Activated CD8-positive, alpha-beta T cell treated with anti-CD3 and anti-CD28 coated beads for 36 hours (primary cell): ENCODE data around the gene SGMS1. TPM values are rescaled to one million over a fixed set of nuclear protein-coding genes. Genes with fewer than 3 reads are reported as not detected.

ENCODE experiments used
- ATAC-seq: fragments of 200-7000 bp; cut with Tn5 transposase; one replicate; pipeline ENCODE4 v1.10.0; 2021; ENCODE audit warnings: mild to moderate bottlenecking, moderate library complexity
- CTCF ChIA-PET: fragments of 350-600 bp; sonication (Branson Sonifier 250); formaldehyde crosslinking; loops from one replicate; lab custom pipeline; 2021; ENCODE audit warnings: antibody characterized with exemption; lab: Charles Lee
- POLR2A ChIA-PET: fragments of 350-600 bp; sonication (Branson Sonifier 250); formaldehyde crosslinking; loops from one replicate; lab custom pipeline; 2021; ENCODE audit warnings: antibody characterized with exemption; lab: Charles Lee
- DNase-seq: peaks from one replicate; pipeline ENCODE4 v3.0.0-alpha.2; 2020
- H3K27ac Mint-ChIP-seq: one replicate; pipeline ENCODE4 v1.8.0; 2021; ENCODE audit warnings: mild to moderate bottlenecking, mixed read lengths
- H3K27me3 Mint-ChIP-seq: one replicate; pipeline ENCODE4 v1.8.0; 2021; ENCODE audit warnings: mixed read lengths
- H3K36me3 Mint-ChIP-seq: one replicate; pipeline ENCODE4 v1.8.0; 2021; ENCODE audit warnings: low read depth, mixed read lengths
- H3K4me1 Mint-ChIP-seq: one replicate; pipeline ENCODE4 v1.8.0; 2021; ENCODE audit warnings: low read depth, mixed read lengths
- H3K4me3 Mint-ChIP-seq: one replicate; pipeline ENCODE4 v1.8.0; 2021; ENCODE audit warnings: mild to moderate bottlenecking, moderate library complexity, mixed read lengths
- H3K9me3 Mint-ChIP-seq: one replicate; pipeline ENCODE4 v1.8.0; 2021; ENCODE audit warnings: mixed read lengths
- CTCF ChIP-seq: fragments of 200-600 bp; IDR thresholded peaks from one replicate; pipeline ENCODE4 v1.8.0; 2022; ENCODE audit warnings: antibody characterized with exemption, mild to moderate bottlenecking
- intact Hi-C: fragments of 100-400 bp; cut with micrococcal nuclease; formaldehyde crosslinking; loops from one replicate; pipeline ENCODE4 v1.10.0; 2022
- total RNA-seq, 2 experiments: library from RNA; stranded (reverse); gene quantifications; one replicate each; pipeline ENCODE4 v1.2.3, GENCODE V29; 2021

The SGMS1 gene
- total RNA-seq, 2 experiments from 2014 or later, result 9.0 to 10.6 TPM

- no peak for ATAC-seq
- DNase-seq, result no peak
- intact Hi-C loops, result no loop called here
- ChIA-PET CTCF (interaction anchor here (1.1 kb wide), 1 partner anchor 71 kb away, joined by 4 read pairs; no protein-coding TSS in a partner anchor), POLR2A (no interaction called here)
- no peak overlapping the region for H3K4me3 Mint-ChIP-seq
- H3K27ac Mint-ChIP-seq, result no peak overlapping the region
- peaks cover 2% of the 10 kb centered on the region for H3K9me3 Mint-ChIP-seq
- H3K36me3 Mint-ChIP-seq, result peaks cover 19% of the 10 kb centered on the region
- no peaks in the 10 kb centered on the region for H3K27me3 Mint-ChIP-seq
- TF ChIP-seq CTCF, result no peak
- peaks cover 20% of the 10 kb centered on the region for H3K4me1 Mint-ChIP-seq
Measured at GRCh38 chr10:50439187-50439586, 184.6 kb downstream of the SGMS1 start.

DNA sequence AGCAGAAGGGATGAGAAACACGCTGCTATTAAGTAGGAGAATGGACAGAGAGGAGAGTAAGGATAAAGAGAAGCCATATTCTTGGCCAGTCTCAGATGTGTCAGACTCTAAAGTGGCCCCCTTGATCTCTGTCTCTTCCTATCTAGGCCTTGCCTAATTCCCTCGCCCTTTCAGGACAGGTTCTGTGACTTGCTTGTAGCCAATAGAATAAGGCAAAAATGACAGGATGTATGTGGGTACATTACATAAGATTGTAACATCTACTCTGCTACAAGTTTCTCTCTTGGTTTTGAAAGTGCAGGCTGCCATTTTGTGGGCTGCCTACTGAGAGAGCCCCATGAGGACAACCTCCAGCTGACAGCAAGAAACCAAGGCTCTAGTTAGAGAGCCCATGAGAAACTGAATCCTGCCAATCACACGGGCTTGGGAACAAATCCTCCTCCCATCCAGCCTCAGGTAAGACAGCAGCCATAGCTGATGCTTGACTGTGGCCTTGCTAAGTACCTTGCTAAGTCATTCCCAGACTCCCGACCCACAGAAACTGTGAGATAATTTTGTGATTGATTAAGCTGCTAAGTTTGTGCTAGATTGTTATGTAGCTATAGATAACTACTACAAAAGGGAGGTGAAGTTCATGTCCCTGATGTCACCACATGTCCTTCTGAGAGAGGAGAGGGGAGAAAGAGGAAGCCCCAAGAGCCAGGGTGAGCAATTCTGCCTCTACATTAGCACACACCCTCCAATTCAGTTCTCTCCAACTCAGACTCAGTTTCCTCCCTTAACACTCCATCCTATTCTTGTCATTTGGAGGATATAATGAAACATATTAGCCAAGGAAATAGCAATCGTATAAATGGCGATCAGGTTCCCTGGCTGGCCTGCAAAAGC lies 185.5 kb downstream of the SGMS1 start:
- no peak for TF ChIP-seq CTCF
- ATAC-seq, result no peak
- Mint-ChIP-seq H3K36me3 (peaks cover 25% of the 10 kb centered on the region), H3K4me1 (peaks cover 27% of the 10 kb centered on the region), H3K27me3 (no peaks in the 10 kb centered on the region), H3K27ac (no peak overlapping the region), H3K4me3 (no peak overlapping the region), H3K9me3 (no peaks in the 10 kb centered on the region)
- CTCF ChIA-PET, result no interaction called here
- POLR2A ChIA-PET, result no interaction called here
- intact Hi-C loops, result no loop called here
- DNase-seq, result peak; percentile 14

GRCh38 chr10:50437248-50437647 lies 186.5 kb downstream of the SGMS1 start:
- POLR2A ChIA-PET, result no interaction called here
- DNase-seq, result no peak
- peaks cover 27% of the 10 kb centered on the region for H3K36me3 Mint-ChIP-seq
- peaks cover 37% of the 10 kb centered on the region for H3K4me1 Mint-ChIP-seq
- CTCF ChIA-PET, result interaction anchor here (1.4 kb wide), 1 partner anchor 16 kb away, joined by 3 read pairs; no protein-coding TSS in a partner anchor
- no peak overlapping the region for H3K4me3 Mint-ChIP-seq
- H3K27me3 Mint-ChIP-seq, result no peaks in the 10 kb centered on the region
- no peak for TF ChIP-seq CTCF
- H3K9me3 Mint-ChIP-seq, result no peaks in the 10 kb centered on the region
- no peak for ATAC-seq
- intact Hi-C loops, result no loop called here
- no peak overlapping the region for H3K27ac Mint-ChIP-seq

- Mint-ChIP-seq H3K27me3 (no peaks in the 10 kb centered on the region), H3K27ac (no peak overlapping the region), H3K36me3 (peaks cover 26% of the 10 kb centered on the region), H3K4me3 (no peak overlapping the region), H3K4me1 (peaks cover 40% of the 10 kb centered on the region), H3K9me3 (no peaks in the 10 kb centered on the region)
- no peak for DNase-seq
- ATAC-seq, result no peak
- intact Hi-C loops, result no loop called here
- ChIA-PET POLR2A (no interaction called here), CTCF (interaction anchor here (1.4 kb wide), 1 partner anchor 16 kb away, joined by 3 read pairs; no protein-coding TSS in a partner anchor)
- TF ChIP-seq CTCF, result no peak
Measured at GRCh38 chr10:50436805-50437204, 187.0 kb downstream of the SGMS1 start.
